PC-3 (cell line): ENCODE measurements around the gene SRP14. TPM values are rescaled to one million over a fixed set of nuclear protein-coding genes. Genes with fewer than 3 reads are reported as not detected.
"Not testable (repeated sequence)": the region's sequence is repeated elsewhere in the genome, so short reads cannot be mapped to it uniquely, and the experiment has no call there.

Experiments used
- ATAC-seq: fragments of 200-7000 bp; cut with Tn5 transposase; 2 replicates; pipeline ENCODE4 v1.9.1; 2020; ENCODE audit warnings: mild to moderate bottlenecking, moderate library complexity
- BruUV-seq: library from RNA; stranded (reverse); fragments of 400-500 nt; replicated peaks from 2 replicates; lab custom pipeline; 2021; lab: Mats Ljungman, UMichigan
- CTCF ChIA-PET: fragments of 300-600 bp; sonication (Branson Sonifier 250); formaldehyde crosslinking; loops from one replicate; lab custom pipeline; 2022; ENCODE audit warnings: antibody characterized with exemption; lab: Charles Lee
- POLR2A ChIA-PET: fragments of 300-600 bp; sonication (Branson Sonifier 250); formaldehyde crosslinking; loops from one replicate; lab custom pipeline; 2022; ENCODE audit warnings: antibody characterized with exemption; ENCODE audit not compliant: unreplicated experiment; lab: Charles Lee
- DNase-seq: peaks from one replicate; pipeline ENCODE4 v3.0.0-alpha.2; 2015
- H2AFZ ChIP-seq: fragments of 300-600 bp; sonication (generic); 2 replicates; pipeline ENCODE4 v1.6.0; 2016; ENCODE audit warnings: antibody characterized with exemption, low read length
- H3F3A ChIP-seq: fragments of 300-600 bp; sonication (generic); one replicate; pipeline ENCODE4 v1.6.0; 2017; ENCODE audit warnings: antibody characterized with exemption, low read length, control low read depth, mild to moderate bottlenecking; ENCODE audit not compliant: unreplicated experiment
- H3K27ac ChIP-seq: fragments of 300-600 bp; sonication (generic); 2 replicates; pipeline ENCODE4 v1.5.1; 2016; ENCODE audit warnings: mild to moderate bottlenecking, low read length
- H3K27me3 ChIP-seq: fragments of 300-600 bp; sonication (generic); 2 replicates; pipeline ENCODE4 v1.6.1; 2016; ENCODE audit warnings: low read length, mixed read lengths
- H3K36me3 ChIP-seq: fragments of 300-600 bp; sonication (generic); 2 replicates; pipeline ENCODE4 v1.6.1; 2016; ENCODE audit warnings: low read depth, mixed run types, low read length, mixed read lengths
- H3K4me1 ChIP-seq: fragments of 300-600 bp; sonication (generic); 2 replicates; pipeline ENCODE4 v1.5.1; 2016; ENCODE audit warnings: low read length; ENCODE audit not compliant: insufficient read depth
- H3K4me2 ChIP-seq: fragments of 300-600 bp; sonication (generic); 2 replicates; pipeline ENCODE4 v1.6.0; 2016; ENCODE audit warnings: low read length
- H3K4me3 ChIP-seq: fragments of 300-600 bp; sonication (generic); 2 replicates; pipeline ENCODE4 v1.5.1; 2016; ENCODE audit warnings: mild to moderate bottlenecking, low read length, mixed read lengths
- H3K79me2 ChIP-seq: fragments of 300-600 bp; sonication (generic); 2 replicates; pipeline ENCODE4 v1.6.1; 2017; ENCODE audit warnings: low read length, mixed read lengths
- H3K9ac ChIP-seq: fragments of 300-600 bp; sonication (generic); 2 replicates; pipeline ENCODE4 v1.6.0; 2016; ENCODE audit warnings: mild to moderate bottlenecking, low read length
- H3K9me2 ChIP-seq: fragments of 300-600 bp; sonication (generic); replicated peaks from 2 replicates; pipeline ENCODE4 v1.6.1; 2016; ENCODE audit warnings: mixed run types, low read length, mixed read lengths
- H3K9me3 ChIP-seq: fragments of 300-600 bp; sonication (generic); 2 replicates; pipeline ENCODE4 v1.6.1; 2016; ENCODE audit warnings: low read length, mixed read lengths
- H4K20me1 ChIP-seq: fragments of 300-600 bp; sonication (generic); 2 replicates; pipeline ENCODE4 v1.6.1; 2016; ENCODE audit warnings: low read length, mixed read lengths
- CTCF ChIP-seq: fragments of 300-600 bp; sonication (generic); conservative IDR thresholded peaks from 2 replicates; pipeline ENCODE4 v1.5.1; 2017; ENCODE audit warnings: antibody characterized with exemption, low read depth, mild to moderate bottlenecking, low read length
- EZH2 ChIP-seq: fragments of 300-600 bp; sonication (generic); IDR thresholded peaks from one replicate; pipeline ENCODE4 v1.6.1; 2017; ENCODE audit warnings: antibody characterized with exemption, mild to moderate bottlenecking, low read length; ENCODE audit not compliant: unreplicated experiment
- EZH2phosphoT487 ChIP-seq: fragments of 300-600 bp; sonication (generic); IDR thresholded peaks from 2 replicates; pipeline ENCODE4 v1.6.1; 2018; ENCODE audit warnings: mild to moderate bottlenecking, antibody characterized with exemption, low read length, borderline replicate concordance
- intact Hi-C: fragments of 100-400 bp; cut with micrococcal nuclease; formaldehyde crosslinking; loops from 2 replicates; pipeline ENCODE4 v1.9.0; 2023
- total RNA-seq: library from RNA; depleted of rRNA; stranded (reverse); fragments of >200 nt; gene quantifications from 2 replicates; pipeline ENCODE4 v1.2.3, GENCODE V29; 2014

The SRP14 gene
- total RNA-seq, 1 experiment from 2014 or later = 362 TPM

GRCh38 chr15:40075298-40076044 lies 36.5 kb upstream of the SRP14 start:
- Histone ChIP-seq H3K9ac (no peak overlapping the region), H3K4me1 (peaks cover 7% of the 10 kb centered on the region), H2AFZ (peak overlapping the region; percentile 68; the same call in 1 of the 2 replicates), H3K4me3 (no peak overlapping the region), H3K4me2 (peak overlapping the region; percentile 44; the same call in 1 of the 2 replicates), H3K27ac (no peak overlapping the region), H3K27me3 (no peaks in the 10 kb centered on the region), H3F3A (no peaks in the 10 kb centered on the region), H3K36me3 (no peaks in the 10 kb centered on the region), H3K79me2 (no peaks in the 10 kb centered on the region), H3K9me3 (no peaks in the 10 kb centered on the region), H3K9me2 (no peaks in the 10 kb centered on the region), H4K20me1 (no peaks in the 10 kb centered on the region)
- intact Hi-C loops = no loop called here
- POLR2A ChIA-PET = no interaction called here
- BruUV-seq = no TSS peak
- no peak for ATAC-seq
- peak; percentile 13 for DNase-seq
- TF ChIP-seq CTCF (no peak), EZH2 (no peak), EZH2phosphoT487 (no peak)
- CTCF ChIA-PET = no interaction called here

- H3K4me2 ChIP-seq, H3F3A ChIP-seq, DNase-seq, POLR2A ChIA-PET, H3K4me3 ChIP-seq, H3K9me3 ChIP-seq, CTCF ChIA-PET, BruUV-seq, H3K27me3 ChIP-seq, intact Hi-C loops, H4K20me1 ChIP-seq, H3K36me3 ChIP-seq, H3K9ac ChIP-seq, H3K79me2 ChIP-seq, ATAC-seq, H2AFZ ChIP-seq, H3K9me2 ChIP-seq, H3K27ac ChIP-seq: not testable (repeated sequence)
- peaks cover 14% of the 10 kb centered on the region for H3K4me1 ChIP-seq
Measured at GRCh38 chr15:40074656-40075055, 35.7 kb upstream of the SRP14 start.

GRCh38 chr15:40073716-40074490 lies 34.9 kb upstream of the SRP14 start:
- H3K9me3 ChIP-seq, H4K20me1 ChIP-seq, H3K79me2 ChIP-seq, DNase-seq, H3K36me3 ChIP-seq, H3K4me3 ChIP-seq, H2AFZ ChIP-seq, H3K9me2 ChIP-seq, H3K27ac ChIP-seq, H3K9ac ChIP-seq, CTCF ChIA-PET, BruUV-seq, POLR2A ChIA-PET, H3F3A ChIP-seq, ATAC-seq, H3K27me3 ChIP-seq, intact Hi-C loops, H3K4me2 ChIP-seq: not testable (repeated sequence)
- H3K4me1 ChIP-seq = peaks cover 19% of the 10 kb centered on the region
